KOPT-K1 (cell line): ENCODE results near the gene ARHGEF17.

Experiments used
- H3K27ac ChIP-seq: fragments of 200-600 bp; sonication (generic); 2 replicates; pipeline ENCODE4 v1.5.1; 2016; ENCODE audit warnings: antibody characterized with exemption, mild to moderate bottlenecking, low read depth, low read length; ENCODE audit not compliant: poor library complexity, severe bottlenecking
- H3K36me3 ChIP-seq: fragments of 200-600 bp; sonication (generic); 2 replicates; pipeline ENCODE4 v1.5.1; 2017; ENCODE audit warnings: antibody characterized with exemption, mild to moderate bottlenecking, low read length, moderate library complexity; ENCODE audit not compliant: insufficient read depth
- H3K9me3 ChIP-seq: fragments of 200-600 bp; sonication (generic); 2 replicates; pipeline ENCODE4 v1.5.1; 2017; ENCODE audit warnings: antibody characterized with exemption, low read length, mild to moderate bottlenecking; ENCODE audit not compliant: insufficient read depth, poor library complexity, severe bottlenecking

The ARHGEF17 gene

GRCh38 chr11:73340164-73340563 lies 32.1 kb downstream of the ARHGEF17 start:
- H3K36me3 ChIP-seq, result no peaks in the 10 kb centered on the region
- no peaks in the 10 kb centered on the region for H3K9me3 ChIP-seq
- no peak overlapping the region for H3K27ac ChIP-seq

GRCh38 chr11:73342633-73343032 lies 34.6 kb downstream of the ARHGEF17 start:
- no peaks in the 10 kb centered on the region for H3K36me3 ChIP-seq
- H3K9me3 ChIP-seq, result no peaks in the 10 kb centered on the region
- no peak overlapping the region for H3K27ac ChIP-seq

- Histone ChIP-seq H3K36me3 (no peaks in the 10 kb centered on the region), H3K9me3 (no peaks in the 10 kb centered on the region), H3K27ac (no peak overlapping the region)
Measured at GRCh38 chr11:73343076-73343873, 35.2 kb downstream of the ARHGEF17 start.

GRCh38 chr11:73344191-73344607 lies 36.1 kb downstream of the ARHGEF17 start:
- H3K36me3 ChIP-seq, result no peaks in the 10 kb centered on the region
- no peak overlapping the region for H3K27ac ChIP-seq
- no peaks in the 10 kb centered on the region for H3K9me3 ChIP-seq

- no peaks in the 10 kb centered on the region for H3K36me3 ChIP-seq
- H3K27ac ChIP-seq, result no peak overlapping the region
- H3K9me3 ChIP-seq, result no peaks in the 10 kb centered on the region
Measured at GRCh38 chr11:73345481-73346160, 37.5 kb downstream of the ARHGEF17 start.

- H3K36me3 ChIP-seq, result no peaks in the 10 kb centered on the region
- no peak overlapping the region for H3K27ac ChIP-seq
Measured at GRCh38 chr11:73346186-73346935, 38.3 kb downstream of the ARHGEF17 start.

GRCh38 chr11:73347067-73347466 lies 39.0 kb downstream of the ARHGEF17 start:
- no peaks in the 10 kb centered on the region for H3K9me3 ChIP-seq
- no peaks in the 10 kb centered on the region for H3K36me3 ChIP-seq
- no peak overlapping the region for H3K27ac ChIP-seq

More at GRCh38 chr11:73346186-73346935, 38.3 kb downstream of the ARHGEF17 start:
- no peaks in the 10 kb centered on the region for H3K9me3 ChIP-seq

GRCh38 chr11:73348838-73349237 lies 40.8 kb downstream of the ARHGEF17 start:
- no peaks in the 10 kb centered on the region for H3K9me3 ChIP-seq
- no peaks in the 10 kb centered on the region for H3K36me3 ChIP-seq
- no peak overlapping the region for H3K27ac ChIP-seq

- Histone ChIP-seq H3K27ac (no peak overlapping the region), H3K36me3 (no peaks in the 10 kb centered on the region), H3K9me3 (no peaks in the 10 kb centered on the region)
Measured at GRCh38 chr11:73349633-73350032, 41.6 kb downstream of the ARHGEF17 start.

GRCh38 chr11:73350908-73351636 lies 43.0 kb downstream of the ARHGEF17 start:
- Histone ChIP-seq H3K36me3 (no peaks in the 10 kb centered on the region), H3K27ac (no peak overlapping the region), H3K9me3 (no peaks in the 10 kb centered on the region)

GRCh38 chr11:73353422-73353821 lies 45.3 kb downstream of the ARHGEF17 start:
- H3K27ac ChIP-seq, result peak overlapping the region; percentile 5
- H3K36me3 ChIP-seq, result no peaks in the 10 kb centered on the region

GRCh38 chr11:73355109-73355508 lies 47.0 kb downstream of the ARHGEF17 start:
- Histone ChIP-seq H3K27ac (no peak overlapping the region), H3K9me3 (no peaks in the 10 kb centered on the region), H3K36me3 (no peaks in the 10 kb centered on the region)

More at GRCh38 chr11:73353422-73353821, 45.3 kb downstream of the ARHGEF17 start:
- H3K9me3 ChIP-seq, result no peaks in the 10 kb centered on the region

- H3K27ac ChIP-seq, result no peak overlapping the region
- no peaks in the 10 kb centered on the region for H3K9me3 ChIP-seq
- H3K36me3 ChIP-seq, result no peaks in the 10 kb centered on the region
Measured at GRCh38 chr11:73356979-73357860, 49.1 kb downstream of the ARHGEF17 start.

- Histone ChIP-seq H3K27ac (no peak overlapping the region), H3K9me3 (no peaks in the 10 kb centered on the region), H3K36me3 (no peaks in the 10 kb centered on the region)
Measured at GRCh38 chr11:73358071-73358470, 50.0 kb downstream of the ARHGEF17 start.
